GM21390 (cell line): ENCODE results near the gene UMPS.
"Not testable (repeated sequence)": the region's sequence is repeated elsewhere in the genome, so short reads cannot be mapped to it uniquely, and the experiment has no call there.

Source experiments
- ATAC-seq: cut with Tn5 transposase; IDR thresholded peaks from one replicate; pipeline ENCODE4 v1.9.1; 2021; ENCODE audit not compliant: unreplicated experiment

The UMPS gene

GRCh38 chr3:124776856-124777255 lies 46.6 kb downstream of the UMPS start:
- ATAC-seq: no peak

GRCh38 chr3:124777762-124778470 lies 47.7 kb downstream of the UMPS start:
- no peak for ATAC-seq

- no peak for ATAC-seq
Observed at GRCh38 chr3:124779116-124779515, 48.9 kb downstream of the UMPS start.

DNA sequence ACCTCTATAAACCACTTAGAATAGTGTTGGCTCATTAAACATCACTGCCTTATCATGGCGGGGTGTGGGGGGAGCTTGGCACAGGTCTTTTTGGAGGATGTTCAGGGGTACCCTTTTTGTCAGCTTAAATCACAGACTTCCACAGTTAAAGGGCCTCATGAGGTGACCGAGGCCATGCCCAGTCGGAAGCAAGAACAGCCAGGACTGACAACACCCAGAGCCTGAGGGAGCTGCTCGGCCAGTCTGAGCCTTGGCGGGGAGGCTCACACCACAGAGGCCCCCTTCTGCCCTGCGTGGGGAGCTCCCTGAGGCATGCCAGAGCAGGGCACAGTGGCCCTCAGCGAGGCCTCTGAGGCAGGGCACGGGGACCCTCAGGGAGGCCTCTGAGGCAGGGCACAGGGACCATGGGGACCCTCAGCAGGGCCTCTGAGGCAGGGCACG lies 49.5 kb downstream of the UMPS start:
- ATAC-seq: no peak

DNA sequence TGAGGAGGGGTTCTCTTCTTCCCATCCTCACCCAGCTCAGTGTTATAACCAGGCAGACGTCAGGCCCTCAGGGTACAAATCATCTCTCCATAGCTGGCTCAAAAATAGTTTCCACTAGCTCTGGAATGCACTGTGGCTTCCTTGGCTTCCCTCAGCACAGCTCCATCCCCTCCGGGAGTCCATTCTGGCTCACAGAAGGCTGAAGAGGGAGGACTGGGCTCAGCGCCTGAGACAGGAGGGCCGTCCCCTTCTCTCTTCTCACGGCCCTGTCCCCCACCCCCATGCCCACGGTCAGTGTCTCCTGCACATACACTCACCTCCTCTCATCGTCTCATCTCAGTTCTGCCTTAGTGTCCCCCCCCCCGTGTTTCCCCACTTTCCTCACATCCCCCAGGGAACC lies 50.1 kb downstream of the UMPS start:
- no peak for ATAC-seq

DNA sequence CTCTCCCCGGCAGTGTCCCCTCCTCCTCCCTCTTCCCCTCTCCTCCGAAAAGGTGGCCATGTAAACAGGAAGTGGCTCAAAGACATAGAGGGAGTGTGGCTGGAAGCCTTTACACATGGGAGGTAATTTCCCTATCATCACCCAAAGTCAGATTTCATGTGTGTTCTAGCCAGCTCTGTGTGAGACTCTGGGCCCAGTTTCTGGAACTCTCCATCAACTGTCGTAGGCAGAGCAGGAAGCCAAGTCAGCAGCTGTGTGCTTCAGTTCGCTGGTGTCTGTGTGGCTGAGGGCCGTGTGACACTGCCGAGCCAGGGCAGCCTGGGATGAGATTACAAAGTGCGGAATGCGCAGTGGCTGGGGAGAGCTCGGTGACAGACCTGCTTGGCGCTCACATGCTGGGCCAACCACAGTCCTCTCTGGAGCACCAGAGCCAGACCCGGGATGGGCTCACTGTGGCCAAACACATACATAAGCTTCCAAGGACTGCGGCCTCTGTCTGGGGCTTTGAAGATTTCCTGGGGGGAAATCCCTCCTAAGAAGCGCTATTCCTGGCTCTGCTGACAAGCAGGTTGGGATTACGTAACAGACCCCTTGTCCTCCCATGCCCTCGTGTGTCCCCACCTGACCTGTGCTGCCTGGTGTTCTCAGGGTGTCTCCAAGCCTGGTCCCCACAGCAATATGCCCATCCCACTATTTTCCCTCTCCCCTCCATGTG lies 50.7 kb downstream of the UMPS start:
- no peak for ATAC-seq

GRCh38 chr3:124781476-124782376 lies 51.5 kb downstream of the UMPS start:
- no peak for ATAC-seq

DNA sequence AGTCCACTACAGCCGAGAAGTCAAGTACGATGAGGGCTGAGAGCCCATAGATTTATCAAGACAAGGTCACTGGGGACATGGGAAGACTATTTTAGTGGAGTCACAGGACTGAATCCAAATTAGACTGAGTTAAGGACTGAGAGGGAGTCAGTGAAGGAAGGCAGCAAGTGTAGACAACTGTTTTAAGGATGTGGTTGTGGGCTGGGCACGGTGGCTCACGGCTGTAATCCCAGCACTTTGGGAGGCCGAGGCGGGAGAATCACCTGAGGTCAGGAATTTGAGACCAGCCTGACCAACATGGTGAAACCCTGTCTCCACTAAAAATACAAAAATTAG lies 52.1 kb downstream of the UMPS start:
- ATAC-seq: not testable (repeated sequence)

- ATAC-seq: no peak
Observed at GRCh38 chr3:124783696-124784095, 53.4 kb downstream of the UMPS start.

GRCh38 chr3:124784686-124785382 lies 54.6 kb downstream of the UMPS start:
- ATAC-seq: peak; percentile 68

DNA sequence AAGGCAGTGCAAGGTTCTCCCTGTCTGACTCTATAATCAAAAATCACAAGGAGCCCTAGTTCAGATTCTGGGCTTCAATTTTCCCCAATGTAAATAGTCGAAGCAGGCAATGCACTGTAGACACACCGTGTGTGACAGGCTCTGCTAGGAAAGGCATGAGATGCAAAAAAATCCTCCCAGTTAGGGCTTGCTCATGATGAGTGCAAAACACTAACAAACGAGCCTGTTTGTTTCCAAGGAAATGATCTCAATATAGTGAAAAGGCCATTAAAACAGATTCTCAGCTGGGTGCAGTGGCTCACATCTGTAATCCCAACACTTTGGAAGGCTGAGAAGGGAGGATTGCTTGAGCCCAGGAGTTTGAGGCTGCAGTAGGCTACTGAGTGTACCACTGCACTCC lies 55.7 kb downstream of the UMPS start:
- ATAC-seq: no peak

DNA sequence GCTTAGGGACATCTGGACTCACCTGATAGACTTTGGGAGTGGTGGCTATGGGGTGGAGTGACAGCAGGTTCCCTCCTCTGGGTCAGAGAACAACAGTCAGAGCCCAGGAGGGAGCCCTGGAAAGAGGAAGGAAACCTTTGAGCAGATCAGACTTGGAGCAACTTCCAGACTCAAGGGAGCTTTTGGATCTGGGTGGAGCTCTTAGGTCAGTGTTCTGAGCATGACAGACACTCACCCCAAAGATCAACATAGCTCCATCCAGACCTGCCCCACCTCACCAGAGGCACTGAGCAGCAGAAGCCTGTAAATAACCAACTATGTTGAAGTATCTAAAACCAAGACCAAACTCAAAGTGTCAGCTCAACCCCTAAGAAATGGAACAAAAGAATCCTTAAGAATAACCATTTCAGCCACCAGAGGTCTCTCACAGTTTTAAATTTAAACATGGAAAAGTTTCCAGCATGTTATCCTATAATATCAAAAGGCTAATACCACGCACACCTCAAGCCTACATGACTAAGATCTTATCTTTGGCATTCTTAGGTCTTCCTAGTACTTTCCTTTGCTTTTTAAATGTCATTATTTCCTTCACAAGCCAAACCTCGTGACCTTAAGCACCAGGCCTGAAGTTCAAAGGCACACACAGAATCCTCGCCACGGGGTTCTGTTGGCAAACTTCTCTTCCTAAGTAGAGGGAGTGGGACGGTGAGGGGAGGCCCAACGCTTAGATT lies 56.4 kb downstream of the UMPS start:
- no peak for ATAC-seq

DNA sequence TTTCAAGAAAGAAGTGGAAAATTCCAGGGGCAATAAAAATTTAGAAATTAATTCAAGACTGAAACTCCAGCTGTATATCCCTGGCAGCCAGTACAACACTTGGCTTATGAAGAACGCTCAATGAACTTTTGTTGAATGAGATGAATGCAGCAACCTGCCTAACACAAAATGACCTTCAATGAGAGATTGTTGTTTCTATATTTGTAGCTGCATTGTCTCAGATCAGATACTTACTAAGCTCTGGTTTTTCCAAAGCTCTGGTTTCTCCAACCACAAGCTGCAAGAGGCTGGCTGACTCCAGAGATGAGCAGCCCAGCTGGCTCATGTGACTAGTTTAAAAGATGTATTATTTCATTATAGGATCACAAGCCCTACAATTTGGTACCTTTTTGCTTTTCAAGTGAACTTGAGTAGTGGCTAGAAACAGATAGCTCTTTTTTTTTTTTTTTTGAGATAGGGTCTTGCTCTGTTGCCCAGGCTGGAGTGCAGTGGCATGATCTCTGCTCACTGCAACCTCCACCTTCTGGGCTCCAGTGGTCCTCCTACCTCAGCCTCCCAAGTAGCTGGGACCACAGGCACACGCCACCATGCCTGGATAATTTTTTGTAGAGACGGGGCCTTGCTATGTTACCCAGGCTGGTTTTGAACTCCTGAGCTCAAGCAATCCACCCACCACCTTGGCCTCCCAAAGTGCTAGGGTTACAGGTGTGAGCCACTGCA lies 57.4 kb downstream of the UMPS start:
- ATAC-seq: no peak

DNA sequence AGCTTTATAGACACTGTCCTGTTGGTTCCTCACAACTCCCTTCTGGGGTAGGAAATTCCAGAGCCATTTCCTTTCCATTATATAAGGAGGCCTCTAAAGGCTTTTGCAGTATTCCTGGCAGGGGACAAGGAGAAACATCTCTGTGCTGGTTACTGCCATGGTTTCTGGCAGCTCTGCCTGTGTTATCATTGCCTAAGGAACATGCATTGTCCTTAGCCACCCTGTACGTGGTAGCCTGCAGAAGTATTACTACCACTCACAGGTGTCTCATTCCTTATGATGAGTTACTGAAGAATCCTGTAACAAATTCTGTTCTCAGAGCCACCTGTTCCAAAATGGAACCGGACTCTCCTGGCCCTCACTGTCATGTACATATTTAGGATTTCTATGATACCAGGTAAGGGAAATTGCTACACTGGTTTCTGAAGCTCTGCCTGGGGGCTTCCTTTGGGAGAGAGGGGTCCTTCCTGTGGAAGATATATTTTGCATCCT lies 58.0 kb downstream of the UMPS start:
- no peak for ATAC-seq

GRCh38 chr3:124789103-124789502 lies 58.9 kb downstream of the UMPS start:
- ATAC-seq: not testable (repeated sequence)

DNA sequence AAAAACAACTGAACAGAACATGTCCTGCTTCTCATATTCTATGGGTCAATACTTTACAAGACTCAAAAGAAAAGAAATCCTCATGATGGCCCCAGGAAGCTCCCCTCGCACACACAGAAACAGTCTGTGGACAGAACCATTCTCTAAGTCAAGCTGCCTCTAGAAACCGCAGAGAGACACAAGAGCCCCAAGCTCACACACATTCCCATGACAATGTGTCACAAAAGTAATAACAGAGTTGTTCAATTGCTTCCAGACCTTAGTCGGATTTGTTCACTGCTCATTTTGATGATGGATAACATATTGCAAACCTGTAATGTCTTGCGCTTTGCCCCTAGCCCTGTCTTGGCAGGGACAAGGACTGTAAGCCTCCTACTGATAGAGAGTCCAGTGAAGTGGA lies 60.9 kb downstream of the UMPS start:
- no peak for ATAC-seq

DNA sequence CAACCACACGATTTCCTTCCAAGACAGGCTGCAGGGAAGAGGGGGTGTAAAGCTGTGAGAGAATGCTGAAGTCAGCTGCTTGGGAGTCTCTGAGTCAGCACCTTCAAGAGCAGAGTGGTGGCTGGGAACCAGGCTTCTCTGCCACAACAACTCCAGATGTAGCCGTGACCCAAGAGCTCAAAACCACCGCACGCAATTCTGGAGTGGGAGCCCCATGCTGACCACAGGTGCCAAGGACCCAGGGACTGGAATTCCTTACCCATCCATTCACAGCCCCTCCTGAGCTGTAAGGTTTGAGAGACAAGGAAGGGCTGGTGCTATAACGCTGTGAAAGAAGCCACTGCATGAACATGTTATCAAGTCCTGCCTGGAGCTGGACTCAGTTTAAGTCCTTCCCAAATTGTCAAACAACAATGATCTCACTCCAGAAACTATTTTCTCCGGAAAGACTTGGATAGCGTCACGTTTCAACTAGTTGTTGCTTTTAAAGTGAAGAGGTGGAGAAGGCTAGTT lies 61.4 kb downstream of the UMPS start:
- ATAC-seq: no peak

GRCh38 chr3:124792341-124793040 lies 62.2 kb downstream of the UMPS start:
- ATAC-seq: no peak
